Prostate gland (tissue), 2 donors: ENCODE measurements around the gene MAP3K6.

ENCODE experiments used
- CTCF ChIP-seq, 4 experiments: fragments of 200-600 bp in 2 of 4; fragments of 450-650 bp in 2 of 4; sonication (generic) in 2 of 4; IDR thresholded peaks; 1 replicate in 3 of 4; 2 replicates in 1 of 4; pipeline ENCODE4 v1.5.1; 2016 to 2019; ENCODE audit warnings: antibody characterized with exemption in 4 of 4, mild to moderate bottlenecking in 2 of 4, moderate library complexity in 2 of 4
- POLR2AphosphoS5 ChIP-seq: sonication (generic); formaldehyde crosslinking; IDR thresholded peaks from one replicate; pipeline ENCODE4 v1.6.1; 2017; ENCODE audit warnings: antibody characterized with exemption

GRCh38 chr1:27394282-27394658 is 27.5 kb upstream of the MAP3K6 start:
- TF ChIP-seq POLR2AphosphoS5 (no peak), CTCF (IDR thresholded peaks at IDR 0.05) (no peak)
